Osteoblast (primary cell): ENCODE measurements around the gene CLIC5. TPM values are rescaled to one million over a fixed set of nuclear protein-coding genes. Genes with fewer than 3 reads are reported as not detected.

Experiments
- DNase-seq: peaks from one replicate; pipeline ENCODE4 v3.0.0; 2011; ENCODE audit warnings: low spot score, mixed read lengths; ENCODE audit not compliant: insufficient read length; ENCODE audit errors: missing footprints
- H2AFZ ChIP-seq: 2 replicates; pipeline ENCODE4 v1.6.0; 2011; ENCODE audit warnings: mild to moderate bottlenecking, low read length
- H3K27ac ChIP-seq: 2 replicates; pipeline ENCODE4 v1.5.1; 2011; ENCODE audit warnings: mild to moderate bottlenecking, low read depth, low read length, moderate library complexity
- H3K27me3 ChIP-seq: 2 replicates; pipeline ENCODE4 v1.6.0; 2012; ENCODE audit warnings: mild to moderate bottlenecking, control low read depth, inconsistent platforms, low read length, moderate library complexity; ENCODE audit not compliant: insufficient read depth
- H3K36me3 ChIP-seq: 2 replicates; pipeline ENCODE4 v1.5.1; 2011; ENCODE audit warnings: mild to moderate bottlenecking, low read length, control low read depth, moderate library complexity; ENCODE audit not compliant: insufficient read depth
- H3K4me1 ChIP-seq: 2 replicates; pipeline ENCODE4 v1.5.1; 2011; ENCODE audit warnings: mild to moderate bottlenecking, low read length, control low read depth, moderate library complexity; ENCODE audit not compliant: insufficient read depth
- H3K4me2 ChIP-seq: 2 replicates; pipeline ENCODE4 v1.6.0; 2011; ENCODE audit warnings: mild to moderate bottlenecking, low read length; ENCODE audit not compliant: insufficient read depth
- H3K4me3 ChIP-seq: fragments of 200-600 bp; sonication (generic); 3 replicates; pipeline ENCODE4 v1.5.1; 2012; ENCODE audit warnings: mild to moderate bottlenecking, low read length, inconsistent platforms; ENCODE audit not compliant: insufficient read depth
- H3K79me2 ChIP-seq: 2 replicates; pipeline ENCODE4 v1.6.0; 2012; ENCODE audit warnings: mild to moderate bottlenecking, low read length, control low read depth, inconsistent platforms; ENCODE audit not compliant: insufficient read depth
- H3K9me3 ChIP-seq: 2 replicates; pipeline ENCODE4 v1.5.1; 2011; ENCODE audit warnings: low read depth, low read length, control low read depth
- H4K20me1 ChIP-seq: 2 replicates; pipeline ENCODE4 v1.6.0; 2012; ENCODE audit warnings: mild to moderate bottlenecking, low read length, control low read depth; ENCODE audit not compliant: insufficient read depth
- CTCF ChIP-seq: IDR thresholded peaks from 2 replicates; pipeline ENCODE4 v1.5.1; 2011; ENCODE audit warnings: mild to moderate bottlenecking, low read depth, low read length, moderate library complexity; ENCODE audit errors: extremely low read depth
- total RNA-seq: library from RNA; depleted of rRNA; stranded (reverse); fragments of >200 nt; gene quantifications from 2 replicates; pipeline ENCODE4 v1.2.3, GENCODE V29; 2012

The CLIC5 gene
- total RNA-seq, 1 donor, result not detected

- no peak overlapping the region for H2AFZ ChIP-seq
- no peak overlapping the region for H3K27ac ChIP-seq
- no peak for DNase-seq
- no peaks in the 10 kb centered on the region for H4K20me1 ChIP-seq
- no peak overlapping the region for H3K4me2 ChIP-seq
- no peaks in the 10 kb centered on the region for H3K4me1 ChIP-seq
- H3K36me3 ChIP-seq, result no peaks in the 10 kb centered on the region
- peaks cover 35% of the 10 kb centered on the region for H3K27me3 ChIP-seq
- TF ChIP-seq CTCF, result no peak
- H3K4me3 ChIP-seq, result no peak overlapping the region
- H3K9me3 ChIP-seq, result no peaks in the 10 kb centered on the region
- no peaks in the 10 kb centered on the region for H3K79me2 ChIP-seq
Observed at GRCh38 chr6:46010771-46011170, 4.9 kb downstream of the CLIC5 start.

- H3K36me3 ChIP-seq, result no peaks in the 10 kb centered on the region
- TF ChIP-seq CTCF, result no peak
- H3K9me3 ChIP-seq, result no peaks in the 10 kb centered on the region
- peaks cover 30% of the 10 kb centered on the region for H3K27me3 ChIP-seq
- H3K4me2 ChIP-seq, result no peak overlapping the region
- no peak for DNase-seq
- no peak overlapping the region for H3K4me3 ChIP-seq
- no peak overlapping the region for H2AFZ ChIP-seq
- no peaks in the 10 kb centered on the region for H4K20me1 ChIP-seq
- H3K4me1 ChIP-seq, result no peaks in the 10 kb centered on the region
- no peaks in the 10 kb centered on the region for H3K79me2 ChIP-seq
- H3K27ac ChIP-seq, result no peak overlapping the region
Observed at GRCh38 chr6:46010270-46010669, 5.4 kb downstream of the CLIC5 start.

GRCh38 chr6:46002264-46002663 is 13.4 kb downstream of the CLIC5 start:
- no peak for DNase-seq
- no peak for TF ChIP-seq CTCF
- Histone ChIP-seq H3K27me3 (no peaks in the 10 kb centered on the region), H3K4me2 (no peak overlapping the region), H3K36me3 (no peaks in the 10 kb centered on the region), H3K4me3 (no peak overlapping the region), H3K79me2 (no peaks in the 10 kb centered on the region), H2AFZ (no peak overlapping the region), H3K9me3 (no peaks in the 10 kb centered on the region), H4K20me1 (no peaks in the 10 kb centered on the region), H3K4me1 (no peaks in the 10 kb centered on the region), H3K27ac (no peak overlapping the region)

DNA sequence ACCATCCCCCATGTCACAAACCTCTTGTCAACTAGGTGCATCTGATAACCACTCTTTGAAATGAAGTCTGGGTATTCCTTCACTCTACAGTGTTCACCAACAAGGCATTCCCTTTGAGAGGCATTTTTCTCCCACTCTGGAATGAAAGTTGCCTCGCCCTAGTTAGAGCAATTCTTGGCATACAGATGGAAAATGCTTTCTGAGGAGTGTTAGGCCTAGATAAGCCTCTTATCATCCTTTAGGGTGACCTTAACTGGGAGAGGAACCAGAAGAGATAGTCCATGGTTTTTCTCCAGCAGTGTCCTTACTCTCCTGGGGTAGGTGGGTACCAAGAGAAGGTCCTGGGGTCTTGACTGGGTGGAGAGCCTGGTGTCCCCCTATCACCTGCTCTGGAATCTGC is 14.8 kb downstream of the CLIC5 start:
- H3K27me3 ChIP-seq, result no peaks in the 10 kb centered on the region
- no peak for DNase-seq
- no peak overlapping the region for H3K4me3 ChIP-seq
- no peaks in the 10 kb centered on the region for H3K79me2 ChIP-seq
- H4K20me1 ChIP-seq, result no peaks in the 10 kb centered on the region
- no peak overlapping the region for H2AFZ ChIP-seq
- H3K36me3 ChIP-seq, result no peaks in the 10 kb centered on the region
- H3K4me2 ChIP-seq, result no peak overlapping the region
- no peaks in the 10 kb centered on the region for H3K4me1 ChIP-seq
- H3K9me3 ChIP-seq, result no peaks in the 10 kb centered on the region
- TF ChIP-seq CTCF, result no peak
- no peak overlapping the region for H3K27ac ChIP-seq
